H1 (cell line): Measurements from ENCODE around the gene DLG1. TPM values are rescaled to one million over a fixed set of nuclear protein-coding genes. Genes with fewer than 3 reads are reported as not detected.

Experiments used
- ASH2L ChIP-seq: fragments of 200-600, 300-600 bp; sonication (generic); IDR thresholded peaks from one replicate; pipeline ENCODE4 v1.7.1; 2017; ENCODE audit warnings: low read length
- CHD1 ChIP-seq: IDR thresholded peaks from 2 replicates; pipeline ENCODE4 v1.6.1; 2012; ENCODE audit warnings: low read depth, low read length, improper control_type of control experiment
- SP1 ChIP-seq: IDR thresholded peaks from 2 replicates; pipeline ENCODE4 v1.6.1; 2011; ENCODE audit warnings: low read depth, low read length
- polyA plus RNA-seq, 7 experiments: library from polyadenylated mRNA; depleted of rRNA in 3 of 7; stranded (reverse) in 5 of 7; unstranded in 2 of 7; fragments of >200 nt in 5 of 7; fragments of 200-250 nt in 2 of 7; gene quantifications; 1 replicate in 5 of 7; 2 replicates in 1 of 7; 4 replicates in 1 of 7; pipeline versions ENCODE4 v1.2.1 to v1.2.3, GENCODE V29; 2011 to 2013; ENCODE audit warnings: missing spikeins in 2 of 7, mixed read lengths in 2 of 7
- total RNA-seq: library from RNA; stranded (reverse); fragmentation: NEBNext Ultra II Directional; extraction: Animal tissue kit (Norgen Biotek cat#: 25700); gene quantifications from 2 replicates; pipeline ENCODE4 v1.2.1, GENCODE V29; 2021

The DLG1 gene
- total and polyA plus RNA-seq, 2 of the 8 experiments (the other 6 are each of a cell fraction or from before 2014, with no cell fraction given), result 13.4 to 78.8 TPM

DNA sequence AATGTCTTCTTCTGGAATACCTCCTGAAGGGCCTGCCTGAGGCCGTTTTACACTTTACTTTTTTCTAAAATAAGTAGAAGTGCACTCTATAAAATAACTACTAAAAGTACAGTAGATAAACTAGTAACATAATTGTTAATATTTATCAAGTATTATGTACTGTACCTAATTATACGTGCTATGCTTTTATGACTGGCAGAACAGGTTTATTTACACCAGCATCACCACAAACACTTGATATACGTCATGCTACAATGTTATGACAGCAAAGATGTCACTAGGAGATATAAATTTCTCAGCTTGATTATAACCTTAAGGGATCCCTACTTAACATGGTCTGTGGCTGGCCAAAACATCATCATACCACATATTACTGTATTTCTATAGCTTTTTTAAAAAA is 29.4 kb downstream of the DLG1 start (continued):
- TF ChIP-seq SP1, result no peak
- TF ChIP-seq CHD1, result no peak
- TF ChIP-seq ASH2L, result no peak
